ENCODE measurements around the gene CAMTA1. TPM values are rescaled to one million over a fixed set of nuclear protein-coding genes. Genes with fewer than 3 reads are reported as not detected.

Gene CAMTA1
- total and polyA plus RNA-seq, 2 experiments from 2014 or later = 89.0 to 145 TPM

DNA sequence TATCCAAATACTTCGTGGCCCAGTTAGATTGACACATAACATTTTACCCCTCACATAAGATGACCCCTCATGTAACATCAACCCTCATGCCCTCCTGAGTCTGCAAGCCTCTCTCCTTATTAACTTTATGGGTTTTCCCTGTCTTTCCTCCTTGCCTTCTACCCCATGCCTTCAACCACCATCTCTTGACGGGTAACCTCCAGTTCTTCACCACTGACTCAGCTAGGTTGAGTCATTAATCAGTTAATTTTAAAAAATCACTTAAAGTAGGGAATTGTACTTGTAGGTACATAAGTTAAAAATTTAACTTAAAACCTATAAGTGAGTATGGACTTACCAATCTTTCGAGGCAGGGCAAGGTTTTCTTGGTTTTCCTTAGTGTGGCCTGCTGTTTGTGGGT, 330.7 kb downstream of the CAMTA1 start:
- Histone ChIP-seq H3K9me3 (ENCODE audit: low read depth) (no peaks in the 10 kb centered on the region), H3K4me3 (no peak overlapping the region), H3K4me2 (no peak overlapping the region), H3K79me2 (no peaks in the 10 kb centered on the region), H3K4me1 (ENCODE audit: insufficient read depth) (no peaks in the 10 kb centered on the region), H3K9me2 (replicated peaks; ENCODE audit: insufficient read depth) (no peaks in the 10 kb centered on the region), H3K36me3 (replicated peaks; ENCODE audit: insufficient read depth, low read depth) (no peaks in the 10 kb centered on the region), H4K20me1 (ENCODE audit: insufficient read depth, poor library complexity, severe bottlenecking) (no peaks in the 10 kb centered on the region), H2AFZ (no peak overlapping the region), H3K27me3 (no peaks in the 10 kb centered on the region), H3K27ac (no peak overlapping the region)
- no peak for DNase-seq (ENCODE audit: low spot score)
- TF ChIP-seq, protein P1, sequence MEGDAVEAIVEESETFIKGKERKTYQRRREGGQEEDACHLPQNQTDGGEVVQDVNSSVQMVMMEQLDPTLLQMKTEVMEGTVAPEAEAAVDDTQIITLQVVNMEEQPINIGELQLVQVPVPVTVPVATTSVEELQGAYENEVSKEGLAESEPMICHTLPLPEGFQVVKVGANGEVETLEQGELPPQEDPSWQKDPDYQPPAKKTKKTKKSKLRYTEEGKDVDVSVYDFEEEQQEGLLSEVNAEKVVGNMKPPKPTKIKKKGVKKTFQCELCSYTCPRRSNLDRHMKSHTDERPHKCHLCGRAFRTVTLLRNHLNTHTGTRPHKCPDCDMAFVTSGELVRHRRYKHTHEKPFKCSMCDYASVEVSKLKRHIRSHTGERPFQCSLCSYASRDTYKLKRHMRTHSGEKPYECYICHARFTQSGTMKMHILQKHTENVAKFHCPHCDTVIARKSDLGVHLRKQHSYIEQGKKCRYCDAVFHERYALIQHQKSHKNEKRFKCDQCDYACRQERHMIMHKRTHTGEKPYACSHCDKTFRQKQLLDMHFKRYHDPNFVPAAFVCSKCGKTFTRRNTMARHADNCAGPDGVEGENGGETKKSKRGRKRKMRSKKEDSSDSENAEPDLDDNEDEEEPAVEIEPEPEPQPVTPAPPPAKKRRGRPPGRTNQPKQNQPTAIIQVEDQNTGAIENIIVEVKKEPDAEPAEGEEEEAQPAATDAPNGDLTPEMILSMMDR (IDR thresholded peaks at IDR 0.05; ENCODE audit: poor library complexity) = no peak
- TF ChIP-seq EZH2 (IDR thresholded peaks at IDR 0.05; ENCODE audit: borderline replicate concordance) (no peak), EZH2phosphoT487 (IDR thresholded peaks at IDR 0.05; ENCODE audit: low read depth, severe bottlenecking, unreplicated experiment) (no peak)
- WGBS (ENCODE audit: low lambda C conversion rate, missing lambda C conversion rate) = 94% methylated on average over 3 of the region's 3 CpGs

DNA sequence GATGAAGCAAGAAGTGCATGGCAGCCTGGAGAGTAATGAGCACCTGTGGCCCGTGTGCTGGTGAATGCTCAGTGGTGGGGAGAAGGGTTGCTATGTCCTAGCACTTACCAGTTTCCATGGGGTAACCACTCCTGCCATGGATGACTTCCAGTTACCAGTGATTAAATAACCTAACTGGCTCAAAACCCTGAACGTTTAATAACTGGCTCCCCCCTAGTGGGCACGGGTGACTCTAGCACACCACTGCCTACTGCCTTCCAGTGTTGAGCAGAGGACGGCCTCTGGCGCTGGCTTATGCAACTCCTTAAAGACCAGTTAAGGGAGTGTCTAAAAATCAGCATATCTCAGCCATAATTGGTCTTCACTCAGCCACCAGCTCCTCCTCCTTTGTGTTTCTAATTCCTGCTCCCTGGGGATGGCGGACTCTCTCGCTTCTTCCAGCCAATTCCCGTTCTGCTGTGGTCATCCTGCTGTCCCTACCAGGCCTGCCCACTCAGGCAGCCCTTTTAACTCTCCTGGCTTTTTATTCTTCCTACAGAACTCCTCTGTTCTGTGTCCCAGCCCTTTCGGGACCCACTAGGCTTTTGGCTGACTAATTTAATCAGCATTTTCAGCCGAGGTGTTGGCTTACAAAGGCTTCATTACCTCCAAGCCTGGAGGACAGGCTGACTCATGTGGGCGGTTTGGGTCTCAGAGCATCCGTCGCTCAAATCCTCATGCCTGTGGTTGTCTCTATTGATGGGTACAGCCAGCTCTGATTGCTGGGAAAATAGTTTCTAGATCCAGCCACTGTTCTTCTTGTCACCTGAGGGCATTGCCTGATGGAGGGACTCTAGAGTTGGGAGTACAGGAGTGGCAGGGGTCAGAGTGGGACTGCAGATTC, 332.4 kb downstream of the CAMTA1 start:
- Histone ChIP-seq H3K9me3 (ENCODE audit: low read depth) (no peaks in the 10 kb centered on the region), H3K36me3 (replicated peaks; ENCODE audit: insufficient read depth, low read depth) (no peaks in the 10 kb centered on the region), H3K27me3 (no peaks in the 10 kb centered on the region), H3K4me1 (ENCODE audit: insufficient read depth) (no peaks in the 10 kb centered on the region), H3K9me2 (replicated peaks; ENCODE audit: insufficient read depth) (no peaks in the 10 kb centered on the region), H3K27ac (no peak overlapping the region), H3K4me3 (no peak overlapping the region), H3K4me2 (no peak overlapping the region), H4K20me1 (ENCODE audit: insufficient read depth, poor library complexity, severe bottlenecking) (no peaks in the 10 kb centered on the region), H3K79me2 (no peaks in the 10 kb centered on the region), H2AFZ (peak overlapping the region; percentile 7)
- 18% methylated on average over 13 of the region's 13 CpGs for WGBS (ENCODE audit: low lambda C conversion rate, missing lambda C conversion rate)
- TF ChIP-seq EZH2phosphoT487 (IDR thresholded peaks at IDR 0.05; ENCODE audit: low read depth, severe bottlenecking, unreplicated experiment) (no peak), EZH2 (IDR thresholded peaks at IDR 0.05; ENCODE audit: borderline replicate concordance) (no peak)
- TF ChIP-seq, protein P1 (IDR thresholded peaks at IDR 0.05; ENCODE audit: poor library complexity) = no peak
- DNase-seq (ENCODE audit: low spot score) = peak; percentile 59

DNA sequence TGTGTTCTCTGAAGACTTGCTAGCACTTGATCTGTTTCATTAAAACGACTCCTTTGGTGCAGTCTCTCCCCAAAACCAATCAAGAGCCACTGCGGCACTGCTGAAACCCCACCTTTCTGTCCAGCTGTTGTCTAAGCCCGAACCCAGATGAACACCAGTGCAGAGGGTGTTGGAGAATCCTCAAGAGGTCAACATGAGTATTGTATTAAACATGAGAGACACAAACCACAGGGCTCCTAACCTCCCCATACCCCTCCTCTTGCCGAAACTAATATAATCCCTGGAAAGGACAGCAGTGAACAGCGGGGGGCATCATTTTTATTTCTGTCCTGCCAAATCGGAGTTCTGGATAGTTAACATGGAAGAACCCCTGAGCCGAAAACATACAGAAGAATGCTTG, 333.9 kb downstream of the CAMTA1 start:
- Histone ChIP-seq H3K27me3 (no peaks in the 10 kb centered on the region), H3K9me3 (ENCODE audit: low read depth) (no peaks in the 10 kb centered on the region), H4K20me1 (ENCODE audit: insufficient read depth, poor library complexity, severe bottlenecking) (no peaks in the 10 kb centered on the region), H3K4me1 (ENCODE audit: insufficient read depth) (no peaks in the 10 kb centered on the region), H3K4me3 (no peak overlapping the region), H3K4me2 (no peak overlapping the region), H3K27ac (no peak overlapping the region), H3K79me2 (no peaks in the 10 kb centered on the region), H3K9me2 (replicated peaks; ENCODE audit: insufficient read depth) (no peaks in the 10 kb centered on the region), H3K36me3 (replicated peaks; ENCODE audit: insufficient read depth, low read depth) (no peaks in the 10 kb centered on the region), H2AFZ (no peak overlapping the region)
- no peak for DNase-seq (ENCODE audit: low spot score)
- WGBS (ENCODE audit: low lambda C conversion rate, missing lambda C conversion rate) = 86% methylated on average over 7 of the region's 7 CpGs
- no peak for TF ChIP-seq EZH2phosphoT487 (IDR thresholded peaks at IDR 0.05; ENCODE audit: low read depth, severe bottlenecking, unreplicated experiment)
- TF ChIP-seq, protein P1 (IDR thresholded peaks at IDR 0.05; ENCODE audit: poor library complexity) = no peak
- TF ChIP-seq EZH2 (IDR thresholded peaks at IDR 0.05; ENCODE audit: borderline replicate concordance) = no peak

Data from hepatocyte (in vitro differentiated cells).